WTC11 (cell line): ENCODE results near the gene POLR1C. TPM values are rescaled to one million over a fixed set of nuclear protein-coding genes. Genes with fewer than 3 reads are reported as not detected.

Experiments used
- ATAC-seq: fragments of 200-7000 bp; cut with Tn5 transposase; 2 replicates; pipeline ENCODE4 v1.10.0; 2021; ENCODE audit warnings: mild to moderate bottlenecking, moderate library complexity
- CTCF ChIA-PET: fragments of 300-600 bp; sonication (Branson Sonifier 250); formaldehyde crosslinking; loops from one replicate; lab custom pipeline; 2021; ENCODE audit warnings: antibody characterized with exemption; lab: Charles Lee
- POLR2A ChIA-PET: fragments of 350-600 bp; sonication (Branson Sonifier 250); formaldehyde crosslinking; loops from one replicate; lab custom pipeline; 2021; ENCODE audit warnings: antibody characterized with exemption; lab: Charles Lee
- DNase-seq: peaks from one replicate; pipeline ENCODE4 v3.0.0; 2021; ENCODE audit warnings: low spot score
- H3K27ac Mint-ChIP-seq: 2 replicates; pipeline ENCODE4 v1.8.0; 2021; ENCODE audit warnings: mixed read lengths
- H3K27me3 Mint-ChIP-seq: 2 replicates; pipeline ENCODE4 v1.8.0; 2021; ENCODE audit warnings: low read depth, mild to moderate bottlenecking, moderate library complexity, mixed read lengths
- H3K36me3 Mint-ChIP-seq: 2 replicates; pipeline ENCODE4 v1.8.0; 2021; ENCODE audit warnings: mixed read lengths
- H3K4me1 Mint-ChIP-seq: 2 replicates; pipeline ENCODE4 v1.8.0; 2022; ENCODE audit warnings: mixed read lengths
- H3K4me3 Mint-ChIP-seq: 2 replicates; pipeline ENCODE4 v1.8.0; 2021; ENCODE audit warnings: mild to moderate bottlenecking, moderate library complexity, mixed read lengths
- H3K9me3 Mint-ChIP-seq: 2 replicates; pipeline ENCODE4 v1.8.0; 2021; ENCODE audit warnings: mixed read lengths
- AR ChIP-seq: fragments of 250-450 bp; sonication (Bioruptor Pico); IDR thresholded peaks from 2 replicates; pipeline ENCODE4 v1.9.0; 2021; ENCODE audit warnings: mild to moderate bottlenecking
- ARID4B ChIP-seq: sonication (generic); formaldehyde crosslinking; IDR thresholded peaks from 2 replicates; pipeline ENCODE4 v1.8.0; 2023; ENCODE audit warnings: missing genetic modification reagents, mild to moderate bottlenecking, borderline replicate concordance
- E2F1 ChIP-seq: sonication (generic); formaldehyde crosslinking; IDR thresholded peaks from 2 replicates; pipeline ENCODE4 v1.8.0; 2022; ENCODE audit warnings: mild to moderate bottlenecking, missing genetic modification reagents
- EMX1 ChIP-seq: fragments of 250-450 bp; sonication (Bioruptor Pico); IDR thresholded peaks from 2 replicates; pipeline ENCODE4 v1.8.0; 2021; ENCODE audit warnings: mild to moderate bottlenecking
- FOXP4 ChIP-seq: sonication (generic); formaldehyde crosslinking; IDR thresholded peaks from 2 replicates; pipeline ENCODE4 v1.8.0; 2022; ENCODE audit warnings: mild to moderate bottlenecking, missing genetic modification reagents
- HMGA2 ChIP-seq: fragments of 250-450 bp; sonication (Bioruptor Pico); IDR thresholded peaks from 2 replicates; pipeline ENCODE4 v1.4.0; 2021; ENCODE audit warnings: mild to moderate bottlenecking, moderate library complexity
- MAX ChIP-seq: sonication (generic); formaldehyde crosslinking; IDR thresholded peaks from 2 replicates; pipeline ENCODE4 v1.8.0; 2022; ENCODE audit warnings: mild to moderate bottlenecking, missing genetic modification reagents
- MXD4 ChIP-seq: fragments of 250-450 bp; sonication (Bioruptor Pico); IDR thresholded peaks from 2 replicates; pipeline ENCODE4 v1.8.0; 2021; ENCODE audit warnings: mild to moderate bottlenecking, moderate library complexity, borderline replicate concordance
- NFE2L1 ChIP-seq: sonication (generic); formaldehyde crosslinking; IDR thresholded peaks from 2 replicates; pipeline ENCODE4 v1.8.1; 2023; ENCODE audit warnings: missing genetic modification reagents
- NFYB ChIP-seq: sonication (generic); formaldehyde crosslinking; conservative IDR thresholded peaks from 2 replicates; pipeline ENCODE4 v1.8.0; 2022; ENCODE audit warnings: low read depth, missing genetic modification reagents
- NR1H2 ChIP-seq: sonication (generic); formaldehyde crosslinking; IDR thresholded peaks from 2 replicates; pipeline ENCODE4 v1.9.0; 2021; ENCODE audit warnings: mild to moderate bottlenecking, moderate library complexity, missing genetic modification reagents
- NR3C1 ChIP-seq: sonication (generic); formaldehyde crosslinking; conservative IDR thresholded peaks from 2 replicates; pipeline ENCODE4 v1.8.1; 2023; ENCODE audit warnings: low read depth, mild to moderate bottlenecking, missing genetic modification reagents
- PRDM15 ChIP-seq: sonication (generic); formaldehyde crosslinking; IDR thresholded peaks from 2 replicates; pipeline ENCODE4 v1.8.0; 2022; ENCODE audit warnings: missing genetic modification reagents
- SP1 ChIP-seq: sonication (generic); formaldehyde crosslinking; conservative IDR thresholded peaks from 2 replicates; pipeline ENCODE4 v1.8.1; 2022; ENCODE audit warnings: missing genetic modification reagents
- TEAD1 ChIP-seq: sonication (generic); formaldehyde crosslinking; IDR thresholded peaks from 2 replicates; pipeline ENCODE4 v1.8.0; 2022; ENCODE audit warnings: mild to moderate bottlenecking, missing genetic modification reagents
- ZNF263 ChIP-seq: sonication (generic); formaldehyde crosslinking; IDR thresholded peaks from 2 replicates; pipeline ENCODE4 v1.8.1; 2022; ENCODE audit warnings: low read depth, mild to moderate bottlenecking, moderate library complexity, missing genetic modification reagents
- ZNF396 ChIP-seq: fragments of 250-450 bp; sonication (Bioruptor Pico); IDR thresholded peaks from 2 replicates; pipeline ENCODE4 v1.8.0; 2021; ENCODE audit warnings: mild to moderate bottlenecking, moderate library complexity, borderline replicate concordance
- total RNA-seq: library from RNA; stranded (reverse); gene quantifications from 3 replicates; pipeline ENCODE4 v1.2.3, GENCODE V29; 2021

Gene POLR1C
- total RNA-seq, 1 experiment from 2014 or later = 46.6 TPM

GRCh38 chr6:43492673-43493072 is 24.2 kb upstream of the POLR1C start (continued):
- TF ChIP-seq AR (CRISPR knock-in tag) (no peak), E2F1 (CRISPR knock-in tag) (no peak), SP1 (CRISPR knock-in tag) (no peak), NFE2L1 (CRISPR knock-in tag) (no peak), ZNF263 (CRISPR knock-in tag) (no peak), ZNF396 (no peak), MXD4 (CRISPR knock-in tag) (no peak), FOXP4 (no peak), TEAD1 (CRISPR knock-in tag) (no peak), EMX1 (CRISPR knock-in tag) (no peak), NFYB (CRISPR knock-in tag) (no peak), PRDM15 (CRISPR knock-in tag) (no peak)

- no peak overlapping the region for H3K4me3 Mint-ChIP-seq
- DNase-seq (no peak), ATAC-seq (no peak)
- TF ChIP-seq ARID4B (no peak), HMGA2 (no peak), PRDM15 (CRISPR knock-in tag) (no peak), NR1H2 (no peak), MAX (CRISPR knock-in tag) (no peak), NR3C1 (CRISPR knock-in tag) (no peak)
- H3K27ac Mint-ChIP-seq = peak overlapping the region; percentile 74; the same call in 1 of the 2 replicates
- H3K9me3 Mint-ChIP-seq = no peaks in the 10 kb centered on the region
- ChIA-PET POLR2A (interaction anchor here (1.1 to 1.2 kb wide), 2 partner anchors 12 to 439 kb away, joined by 3 to 4 read pairs; partner anchors contain the start of gene CUL7), CTCF (interaction anchor here (0.7 to 7.2 kb wide), 7 partner anchors 13 to 264 kb away, joined by 3 to 75 read pairs (median 7); partner anchors contain the start of genes DLK2, DNPH1 and LRRC73)
- H3K36me3 Mint-ChIP-seq = peaks cover under 1% of the 10 kb centered on the region; the same call in 1 of the 2 replicates
- H3K27me3 Mint-ChIP-seq = no peaks in the 10 kb centered on the region
- H3K4me1 Mint-ChIP-seq = peaks cover 41% of the 10 kb centered on the region
Measured at GRCh38 chr6:43493230-43493629, 23.7 kb upstream of the POLR1C start.
